Lower leg skin (tissue), 3 donors: Measurements from ENCODE around the gene ZFX.

Experiments
- POLR2A ChIP-seq, 2 donors: fragments of 450-650 bp; IDR thresholded peaks; one replicate each; pipeline ENCODE4 v1.6.1; 2016 to 2017; ENCODE audit warnings: antibody characterized with exemption in 2 of 2, mild to moderate bottlenecking in 1 of 2, moderate library complexity in 1 of 2
- TF ChIP-seq, protein P1 (sequence below), 3 donors: fragments of 450-650 bp; IDR thresholded peaks; one replicate each; pipeline ENCODE4 v1.5.1; 2016; ENCODE audit warnings: antibody characterized with exemption in 3 of 3, mild to moderate bottlenecking in 3 of 3, moderate library complexity in 2 of 3

DNA sequence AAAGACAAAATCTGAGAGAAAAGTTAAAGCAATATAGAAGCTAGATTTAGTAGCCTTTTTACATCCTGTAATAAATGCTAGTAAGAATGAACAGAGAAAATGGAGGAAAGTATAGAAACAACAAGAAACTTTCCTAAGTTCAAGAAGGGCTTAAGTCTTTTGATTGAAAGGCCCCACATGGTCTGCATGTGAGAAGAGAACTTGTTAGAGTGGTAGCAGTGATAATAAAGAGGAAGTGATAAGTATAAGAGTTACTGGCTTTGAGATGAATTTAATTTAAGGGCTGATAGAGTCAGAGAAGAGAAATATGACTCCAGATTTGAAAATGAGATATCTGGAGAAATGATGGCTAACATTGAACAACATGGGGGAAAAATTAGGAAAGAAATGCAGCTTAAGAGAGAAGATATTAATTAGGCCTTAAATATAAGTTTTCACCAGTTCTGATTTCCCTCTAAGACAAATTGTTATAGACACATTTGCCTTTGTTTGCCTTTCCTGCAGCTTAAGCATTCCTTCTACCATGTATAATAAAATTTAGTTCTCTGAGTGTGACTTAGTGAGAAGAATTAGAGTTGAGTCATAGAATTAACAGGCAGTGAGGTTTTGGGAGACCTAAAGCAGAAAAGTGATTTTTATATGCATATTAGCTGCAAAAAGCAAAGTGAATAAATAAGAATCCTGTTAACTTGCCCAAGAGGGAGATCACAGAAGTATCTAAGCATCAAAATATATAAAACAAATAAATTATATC, 18.4 kb downstream of the ZFX start:
- TF ChIP-seq, protein P1, sequence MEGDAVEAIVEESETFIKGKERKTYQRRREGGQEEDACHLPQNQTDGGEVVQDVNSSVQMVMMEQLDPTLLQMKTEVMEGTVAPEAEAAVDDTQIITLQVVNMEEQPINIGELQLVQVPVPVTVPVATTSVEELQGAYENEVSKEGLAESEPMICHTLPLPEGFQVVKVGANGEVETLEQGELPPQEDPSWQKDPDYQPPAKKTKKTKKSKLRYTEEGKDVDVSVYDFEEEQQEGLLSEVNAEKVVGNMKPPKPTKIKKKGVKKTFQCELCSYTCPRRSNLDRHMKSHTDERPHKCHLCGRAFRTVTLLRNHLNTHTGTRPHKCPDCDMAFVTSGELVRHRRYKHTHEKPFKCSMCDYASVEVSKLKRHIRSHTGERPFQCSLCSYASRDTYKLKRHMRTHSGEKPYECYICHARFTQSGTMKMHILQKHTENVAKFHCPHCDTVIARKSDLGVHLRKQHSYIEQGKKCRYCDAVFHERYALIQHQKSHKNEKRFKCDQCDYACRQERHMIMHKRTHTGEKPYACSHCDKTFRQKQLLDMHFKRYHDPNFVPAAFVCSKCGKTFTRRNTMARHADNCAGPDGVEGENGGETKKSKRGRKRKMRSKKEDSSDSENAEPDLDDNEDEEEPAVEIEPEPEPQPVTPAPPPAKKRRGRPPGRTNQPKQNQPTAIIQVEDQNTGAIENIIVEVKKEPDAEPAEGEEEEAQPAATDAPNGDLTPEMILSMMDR (IDR thresholded peaks at IDR 0.05): no peak
- no peak for TF ChIP-seq POLR2A (IDR thresholded peaks at IDR 0.05)
